Thoracic aorta (tissue), 2 donors: ENCODE data around the gene SETD1B. TPM values are rescaled to one million over a fixed set of nuclear protein-coding genes. Genes with fewer than 3 reads are reported as not detected.
"Not testable (repeated sequence)": the region's sequence is repeated elsewhere in the genome, so short reads cannot be mapped to it uniquely, and the experiment has no call there.

Experiments
- ATAC-seq: fragments of 150-250 bp; one replicate; pipeline ENCODE4 v1.8.0; 2017; ENCODE audit warnings: low read depth; ENCODE audit not compliant: insufficient number of reproducible peaks, low FRiP score
- DNase-seq: peaks from one replicate; pipeline ENCODE4 v3.0.0-alpha.2; 2020; ENCODE audit warnings: low spot score
- H3K27ac ChIP-seq, 2 donors: fragments of 200-600 bp; sonication (generic); 1 replicate in 1 of 2; 2 replicates in 1 of 2; pipeline ENCODE4 v1.5.1; 2016; ENCODE audit warnings: mild to moderate bottlenecking in 2 of 2, moderate library complexity in 2 of 2
- H3K27me3 ChIP-seq: fragments of 200-600 bp; sonication (generic); replicated peaks from 2 replicates; pipeline ENCODE4 v1.6.0; 2016; ENCODE audit warnings: mild to moderate bottlenecking; ENCODE audit not compliant: insufficient read depth
- H3K36me3 ChIP-seq: fragments of 200-600 bp; sonication (generic); one replicate; pipeline ENCODE4 v1.5.1; 2016
- H3K4me1 ChIP-seq, 2 donors: fragments of 200-600 bp; sonication (generic); 1 replicate in 1 of 2; 2 replicates in 1 of 2; pipeline versions ENCODE4 v1.5.1 to v1.6.0; 2016; ENCODE audit warnings: low read depth in 2 of 2, mild to moderate bottlenecking in 1 of 2; ENCODE audit not compliant: control insufficient read depth in 1 of 2
- H3K4me3 ChIP-seq: fragments of 200-600 bp; sonication (generic); 2 replicates; pipeline ENCODE4 v1.5.1; 2016; ENCODE audit warnings: mild to moderate bottlenecking
- H3K9me3 ChIP-seq: fragments of 200-600 bp; sonication (generic); 2 replicates; pipeline ENCODE4 v1.5.1; 2016
- CTCF ChIP-seq: fragments of 200-600 bp; sonication (generic); IDR thresholded peaks from one replicate; pipeline ENCODE4 v1.5.1; 2019; ENCODE audit warnings: antibody characterized with exemption
- total RNA-seq, 2 donors: library from RNA; depleted of rRNA; stranded (reverse); fragments of >200 nt; gene quantifications; one replicate each; pipeline versions ENCODE4 v1.1.0 to v1.2.3, GENCODE V29; 2016

Gene SETD1B
- total RNA-seq, 2 donors from 2014 or later = 21.9 to 32.7 TPM

DNA sequence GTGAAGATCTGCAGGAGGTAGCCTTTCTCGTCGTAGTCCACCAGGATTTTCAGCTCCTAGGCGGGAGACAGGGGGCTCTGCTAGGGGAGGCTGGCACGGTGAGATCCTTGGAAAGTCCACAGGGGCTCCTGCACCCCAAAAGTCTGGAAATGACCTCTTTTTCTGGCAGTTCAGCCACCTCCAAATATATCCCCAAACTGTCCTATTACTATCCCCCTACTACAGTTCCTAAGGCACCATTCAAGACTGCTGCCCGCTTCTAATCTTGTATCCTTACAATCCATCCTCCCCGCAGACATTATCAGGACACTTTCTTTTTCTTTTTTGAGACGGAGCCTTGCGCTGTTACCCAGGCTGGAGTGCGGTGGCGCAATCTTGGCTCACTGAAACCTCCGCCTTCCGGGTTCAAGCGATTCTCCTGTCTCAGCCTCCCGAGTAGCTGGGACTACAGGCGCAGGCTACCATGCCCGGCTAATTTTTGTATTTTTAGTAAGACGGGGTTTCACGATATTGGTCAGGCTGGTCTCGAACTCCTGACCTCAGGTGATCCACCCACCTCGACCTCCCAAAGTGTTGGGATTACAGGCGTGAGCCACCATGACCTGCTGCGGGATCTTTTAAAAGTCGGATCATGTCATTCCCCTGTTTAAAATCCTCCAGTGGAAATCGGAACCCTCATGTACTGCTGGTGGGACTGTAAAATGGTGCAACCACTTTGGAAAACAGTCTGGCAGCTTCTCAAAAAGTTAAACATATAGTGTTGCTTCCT is 36.4 kb downstream of the SETD1B start:
- no peaks in the 10 kb centered on the region for H3K36me3 ChIP-seq
- TF ChIP-seq CTCF = no peak
- H3K27ac ChIP-seq = peak overlapping the region; percentile 63 to 69
- H3K27me3 ChIP-seq = no peaks in the 10 kb centered on the region
- ATAC-seq (no peak), DNase-seq (no peak)
- H3K4me3 ChIP-seq = peak overlapping the region; percentile 78
- peaks cover 0 to 6% of the 10 kb centered on the region in 2 donors for H3K4me1 ChIP-seq
- no peaks in the 10 kb centered on the region for H3K9me3 ChIP-seq

DNA sequence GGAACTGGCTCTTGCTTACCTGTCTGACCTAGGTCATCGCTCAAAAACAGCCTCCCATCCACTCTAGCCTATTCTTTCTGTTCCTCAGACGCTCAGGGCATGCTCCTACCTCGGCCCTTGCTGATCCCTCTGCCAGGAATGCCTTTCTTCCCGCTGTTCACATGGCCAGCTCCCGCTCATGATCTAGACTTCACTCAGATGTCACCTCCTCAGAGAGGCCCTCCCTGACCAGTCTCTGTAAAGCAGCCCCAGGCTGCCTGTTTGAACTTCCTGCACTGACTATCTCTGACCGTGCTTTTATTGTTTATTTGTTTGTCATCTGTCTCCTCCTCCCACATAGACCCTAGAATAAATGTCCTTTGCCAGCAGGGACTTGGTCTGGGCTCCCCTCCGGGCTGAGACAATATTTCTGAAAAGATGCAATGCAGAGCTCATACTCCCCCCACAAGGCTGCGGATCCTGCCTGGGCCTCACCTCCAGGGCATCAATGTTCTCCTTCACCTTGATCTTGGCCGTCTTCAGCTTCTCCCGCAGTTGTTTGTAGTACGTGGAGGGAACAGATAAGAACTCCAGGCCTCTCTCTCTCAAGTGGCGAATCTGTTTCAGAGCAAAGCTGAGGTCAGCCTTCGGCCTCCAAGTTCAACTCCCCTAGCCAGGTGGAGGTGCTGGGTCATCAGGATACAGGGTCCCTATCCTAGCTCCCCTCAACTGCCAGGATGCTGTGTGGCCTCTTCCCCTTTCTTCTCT is 39.6 kb downstream of the SETD1B start:
- Histone ChIP-seq H3K4me1 (peaks cover 0 to 6% of the 10 kb centered on the region in 2 donors), H3K36me3 (no peaks in the 10 kb centered on the region), H3K27ac (no peak overlapping the region), H3K4me3 (no peak overlapping the region), H3K27me3 (no peaks in the 10 kb centered on the region), H3K9me3 (no peaks in the 10 kb centered on the region)
- DNase-seq (no peak), ATAC-seq (no peak)
- no peak for TF ChIP-seq CTCF

- no peaks in the 10 kb centered on the region for H3K4me1 ChIP-seq
- H3K9me3 ChIP-seq = no peaks in the 10 kb centered on the region
- H3K36me3 ChIP-seq = no peaks in the 10 kb centered on the region
- no peak for DNase-seq
- no peak for TF ChIP-seq CTCF
- H3K4me3 ChIP-seq = no peak overlapping the region
- no peak overlapping the region for H3K27ac ChIP-seq
- H3K27me3 ChIP-seq = no peaks in the 10 kb centered on the region
- ATAC-seq = no peak
Observed at GRCh38 chr12:121845701-121846100, 41.9 kb downstream of the SETD1B start.

- TF ChIP-seq CTCF = no peak
- ATAC-seq (no peak), DNase-seq (no peak)
- Histone ChIP-seq H3K36me3 (no peaks in the 10 kb centered on the region), H3K27me3 (no peaks in the 10 kb centered on the region), H3K27ac (no peak overlapping the region), H3K4me1 (no peaks in the 10 kb centered on the region), H3K9me3 (no peaks in the 10 kb centered on the region), H3K4me3 (no peak overlapping the region)
Observed at GRCh38 chr12:121849211-121849610, 45.4 kb downstream of the SETD1B start.

DNA sequence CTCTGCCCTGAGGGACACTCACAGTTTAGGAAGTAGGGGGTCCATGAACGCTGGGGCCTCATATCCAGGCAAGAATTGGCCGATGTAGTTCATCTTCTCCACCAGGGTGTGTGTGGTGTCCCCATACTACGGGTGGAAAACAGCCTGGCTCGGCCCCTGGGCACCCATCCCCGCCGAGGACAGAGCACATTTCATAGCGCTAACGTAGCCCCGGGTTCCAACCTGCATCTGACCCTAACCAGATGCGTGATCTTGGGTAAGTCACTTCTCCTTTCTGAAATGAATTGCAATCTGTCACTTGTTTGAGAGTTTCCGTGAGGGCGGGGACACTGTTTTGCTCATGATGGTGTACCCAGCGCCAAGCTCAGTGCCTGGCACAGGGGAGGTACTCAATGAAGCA is 45.9 kb downstream of the SETD1B start:
- no peak overlapping the region for H3K27ac ChIP-seq
- no peaks in the 10 kb centered on the region for H3K36me3 ChIP-seq
- no peak for TF ChIP-seq CTCF
- ATAC-seq (no peak), DNase-seq (no peak)
- H3K4me1 ChIP-seq = no peaks in the 10 kb centered on the region
- no peak overlapping the region for H3K4me3 ChIP-seq
- no peaks in the 10 kb centered on the region for H3K27me3 ChIP-seq
- H3K9me3 ChIP-seq = no peaks in the 10 kb centered on the region

GRCh38 chr12:121852392-121852791 is 48.6 kb downstream of the SETD1B start:
- not testable (repeated sequence) for H3K27ac ChIP-seq, H3K4me1 ChIP-seq, H3K4me3 ChIP-seq, H3K36me3 ChIP-seq, H3K27me3 ChIP-seq, ATAC-seq, DNase-seq, H3K9me3 ChIP-seq
